Keratinocyte (primary cell): ENCODE measurements around the gene OSBPL1A. TPM values are rescaled to one million over a fixed set of nuclear protein-coding genes. Genes with fewer than 3 reads are reported as not detected.
A peak's percentile ranks its signal among the peaks of the same experiment; 100 is the strongest.

ENCODE experiments used
- DNase-seq: peaks from one replicate; pipeline ENCODE4 v3.0.0-alpha.2; 2011; ENCODE audit warnings: low read depth, missing footprints, low spot score
- FAIRE-seq: peaks from 2 replicates; lab custom pipeline; 2011; peaks lifted over from hg19 to GRCh38; lab: Jason Lieb, UNC
- H2AFZ ChIP-seq: 2 replicates; pipeline ENCODE4 v1.6.0; 2012; ENCODE audit warnings: low read length, control low read depth, inconsistent platforms; ENCODE audit not compliant: control insufficient read depth
- H3K27ac ChIP-seq: 2 replicates; pipeline ENCODE4 v1.5.1; 2011; ENCODE audit warnings: low read length; ENCODE audit not compliant: control insufficient read depth, insufficient read depth
- H3K27me3 ChIP-seq: 3 replicates; pipeline ENCODE4 v1.6.0; 2011; ENCODE audit warnings: low read length; ENCODE audit not compliant: control insufficient read depth, insufficient read depth; ENCODE audit errors: extremely low read depth
- H3K36me3 ChIP-seq, 2 experiments: 2 replicates in 1 of 2; 3 replicates in 1 of 2; pipeline ENCODE4 v1.5.1; 2011; ENCODE audit warnings: low read length in 2 of 2, mild to moderate bottlenecking in 1 of 2; ENCODE audit not compliant: control insufficient read depth in 2 of 2, insufficient read depth in 2 of 2; ENCODE audit errors: extremely low read depth in 1 of 2
- H3K4me1 ChIP-seq: 3 replicates; pipeline ENCODE4 v1.5.1; 2011; ENCODE audit warnings: low read length; ENCODE audit not compliant: control insufficient read depth, insufficient read depth; ENCODE audit errors: extremely low read depth
- H3K4me2 ChIP-seq: 3 replicates; pipeline ENCODE4 v1.6.0; 2011; ENCODE audit warnings: low read depth, low read length; ENCODE audit not compliant: control insufficient read depth, insufficient read depth; ENCODE audit errors: extremely low read depth
- H3K4me3 ChIP-seq, 3 experiments: fragments of 200-600 bp in 1 of 3; sonication (generic) in 1 of 3; 2 replicates in 2 of 3; 3 replicates in 1 of 3; pipeline ENCODE4 v1.5.1; 2011 to 2016; ENCODE audit warnings: low read length in 3 of 3, mild to moderate bottlenecking in 3 of 3, control low read depth in 2 of 3, inconsistent platforms in 1 of 3, low read depth in 1 of 3, mixed read lengths in 1 of 3, mixed run types in 1 of 3, moderate library complexity in 1 of 3; ENCODE audit not compliant: control insufficient read depth in 2 of 3, insufficient read depth in 2 of 3; ENCODE audit errors: extremely low read depth in 1 of 3
- H3K79me2 ChIP-seq: 2 replicates; pipeline ENCODE4 v1.6.0; 2012; ENCODE audit warnings: low read length; ENCODE audit not compliant: control insufficient read depth, insufficient read depth
- H3K9ac ChIP-seq: 3 replicates; pipeline ENCODE4 v1.6.0; 2011; ENCODE audit warnings: low read length; ENCODE audit not compliant: control insufficient read depth, insufficient read depth; ENCODE audit errors: extremely low read depth
- H3K9me1 ChIP-seq: 3 replicates; pipeline ENCODE4 v1.6.0; 2011; ENCODE audit warnings: low read length; ENCODE audit not compliant: control insufficient read depth, insufficient read depth; ENCODE audit errors: extremely low read depth
- H3K9me3 ChIP-seq: 2 replicates; pipeline ENCODE4 v1.5.1; 2012; ENCODE audit warnings: low read depth, low read length; ENCODE audit not compliant: control insufficient read depth
- H4K20me1 ChIP-seq: 3 replicates; pipeline ENCODE4 v1.6.0; 2011; ENCODE audit warnings: low read length; ENCODE audit not compliant: control insufficient read depth, insufficient read depth; ENCODE audit errors: extremely low read depth
- CTCF ChIP-seq, 3 experiments: IDR thresholded peaks in 1 of 3; conservative IDR thresholded peaks in 1 of 3; optimal IDR thresholded peaks in 1 of 3; 2 replicates in 2 of 3; 3 replicates in 1 of 3; pipeline versions ENCODE3 to v1.5.1; 2011; ENCODE audit warnings: low read length in 3 of 3, mild to moderate bottlenecking in 3 of 3, moderate library complexity in 2 of 3, control low read depth in 1 of 3, inconsistent platforms in 1 of 3; ENCODE audit not compliant: insufficient read depth in 2 of 3; ENCODE audit errors: extremely low read depth in 1 of 3
- EZH2 ChIP-seq: IDR thresholded peaks from one replicate; pipeline ENCODE4 v1.6.1; 2012; ENCODE audit warnings: inconsistent platforms, mild to moderate bottlenecking, low read length, moderate library complexity
- dilution Hi-C: fragments of 300-500 bp; cut with MboI; formaldehyde crosslinking; loops from one replicate; pipeline ENCODE4 v1.7.0; 2020; ENCODE audit warnings: low sequenced_read_pairs; ENCODE audit not compliant: extremely low pct_ligation_motif_present
- polyA plus RNA-seq, 5 experiments: library from polyadenylated mRNA; depleted of rRNA in 3 of 5; stranded (reverse) in 3 of 5; stranded (forward) in 1 of 5; unstranded in 1 of 5; fragments of >200 nt; gene quantifications; 1 replicate in 1 of 5; 2 replicates in 3 of 5; 3 replicates in 1 of 5; pipeline versions ENCODE4 v1.2.1 to v1.2.3, GENCODE V29; 2011 to 2012; ENCODE audit warnings: missing spikeins in 2 of 5, low read depth in 1 of 5, low replicate concordance in 1 of 5

OSBPL1A gene
- polyA plus RNA-seq, 1 donor (not counting 4 experiments of a cell fraction or from before 2014, with no cell fraction given), result 17.7 TPM

DNA sequence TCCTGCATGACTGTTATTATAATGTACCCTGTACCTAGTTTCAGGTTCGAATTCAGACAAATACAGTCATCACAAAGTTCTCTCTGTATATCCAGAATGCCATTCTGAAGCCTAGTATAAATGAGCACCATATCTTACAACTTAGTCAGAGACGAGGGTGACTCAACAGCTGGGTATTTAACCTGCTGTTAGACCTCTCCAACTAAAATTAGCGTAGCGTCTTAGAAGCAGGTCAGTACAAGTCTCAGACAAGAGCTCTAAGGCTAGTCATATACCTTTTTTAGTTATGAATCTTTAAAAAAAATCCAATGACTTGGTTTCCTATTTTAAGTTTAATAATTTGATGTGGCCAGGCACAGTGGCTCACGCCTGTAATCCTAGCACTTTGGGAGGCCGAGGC is 184.7 kb downstream of the OSBPL1A start:
- FAIRE-seq (peak; percentile 97), DNase-seq (peak; percentile 95)
- no peaks in the 10 kb centered on the region for H3K79me2 ChIP-seq
- H3K4me2 ChIP-seq, result peak overlapping the region; percentile 54
- dilution Hi-C loops, result no loop called here
- no peak for TF ChIP-seq EZH2
- TF ChIP-seq CTCF (optimal IDR thresholded peaks at IDR 0.05 in 1 of 3, IDR thresholded peaks at IDR 0.05 in 1 of 3, conservative IDR thresholded peaks at IDR 0.05 in 1 of 3; ENCODE audit: extremely low read depth in 1 of 3, insufficient read depth in 2 of 3, low read length in 3 of 3), result no peak
- H3K4me1 ChIP-seq, result peaks cover 41% of the 10 kb centered on the region
- no peaks in the 10 kb centered on the region for H3K9me3 ChIP-seq
- no peak overlapping the region for H2AFZ ChIP-seq
- peak overlapping the region; percentile 28 for H3K9ac ChIP-seq
- peak overlapping the region; percentile 67 for H3K27ac ChIP-seq
- no peaks in the 10 kb centered on the region for H3K27me3 ChIP-seq
- peak overlapping the region in 1 of 3 experiments; percentile 29 for H3K4me3 ChIP-seq
- no peaks in the 10 kb centered on the region for H4K20me1 ChIP-seq
- H3K9me1 ChIP-seq, result no peaks in the 10 kb centered on the region
- no peaks in the 10 kb centered on the region for H3K36me3 ChIP-seq

DNA sequence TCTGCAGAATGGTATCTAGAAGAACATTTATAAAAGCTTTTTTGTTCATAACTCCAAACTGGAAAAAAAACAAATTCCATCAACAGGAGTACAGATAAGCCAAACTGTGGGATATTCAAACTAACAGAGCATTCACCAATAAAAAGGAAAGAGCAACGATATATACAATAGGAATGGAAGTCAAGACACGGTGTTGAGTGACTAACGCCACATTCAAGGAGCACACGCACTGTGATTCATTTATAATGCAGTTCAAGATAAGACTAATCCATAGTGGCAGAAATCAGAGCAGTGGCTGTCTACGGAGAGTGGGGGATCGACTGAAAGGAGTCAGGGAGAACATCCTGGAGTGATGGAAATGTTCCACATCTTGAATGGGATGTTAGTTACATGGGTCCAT is 188.1 kb downstream of the OSBPL1A start:
- Histone ChIP-seq H2AFZ (no peak overlapping the region), H3K36me3 (no peaks in the 10 kb centered on the region), H3K79me2 (no peaks in the 10 kb centered on the region), H3K4me1 (peaks cover 34% of the 10 kb centered on the region), H3K27me3 (no peaks in the 10 kb centered on the region), H4K20me1 (no peaks in the 10 kb centered on the region), H3K4me3 (peak overlapping the region in 1 of 3 experiments; percentile 22), H3K27ac (peak overlapping the region; percentile 4), H3K9me3 (no peaks in the 10 kb centered on the region), H3K9ac (no peak overlapping the region), H3K4me2 (peak overlapping the region; percentile 32), H3K9me1 (no peaks in the 10 kb centered on the region)
- dilution Hi-C loops, result no loop called here
- FAIRE-seq (peak; percentile 59), DNase-seq (no peak)
- TF ChIP-seq EZH2, result no peak
